HG03457 (cell line): ENCODE results near the gene RYR3.

Experiments
- ATAC-seq: cut with Tn5 transposase; IDR thresholded peaks from one replicate; pipeline ENCODE4 v1.9.1; 2021; ENCODE audit warnings: moderate number of reproducible peaks; ENCODE audit not compliant: unreplicated experiment

RYR3 gene

GRCh38 chr15:33693166-33693800 lies 382.5 kb downstream of the RYR3 start:
- ATAC-seq: no peak

GRCh38 chr15:33698126-33698525 lies 387.4 kb downstream of the RYR3 start:
- no peak for ATAC-seq

GRCh38 chr15:33699145-33699544 lies 388.4 kb downstream of the RYR3 start:
- ATAC-seq: no peak

GRCh38 chr15:33699691-33700447 lies 389.1 kb downstream of the RYR3 start:
- no peak for ATAC-seq

GRCh38 chr15:33700695-33701303 lies 390.0 kb downstream of the RYR3 start:
- no peak for ATAC-seq

- ATAC-seq: no peak
Observed at GRCh38 chr15:33701304-33701696, 390.5 kb downstream of the RYR3 start.

GRCh38 chr15:33706173-33706572 lies 395.4 kb downstream of the RYR3 start:
- no peak for ATAC-seq

GRCh38 chr15:33710748-33711147 lies 400.0 kb downstream of the RYR3 start:
- ATAC-seq: no peak

GRCh38 chr15:33716025-33716424 lies 405.3 kb downstream of the RYR3 start:
- no peak for ATAC-seq

- ATAC-seq: no peak
Observed at GRCh38 chr15:33720952-33721351, 410.2 kb downstream of the RYR3 start.

GRCh38 chr15:33722005-33722672 lies 411.4 kb downstream of the RYR3 start:
- peak; percentile 80 for ATAC-seq

GRCh38 chr15:33722673-33723015 lies 411.9 kb downstream of the RYR3 start:
- no peak for ATAC-seq

- ATAC-seq: no peak
Observed at GRCh38 chr15:33724321-33725036, 413.7 kb downstream of the RYR3 start.

- no peak for ATAC-seq
Observed at GRCh38 chr15:33729653-33730052, 418.9 kb downstream of the RYR3 start.

GRCh38 chr15:33730815-33731214 lies 420.0 kb downstream of the RYR3 start:
- ATAC-seq: peak; percentile 70

- ATAC-seq: no peak
Observed at GRCh38 chr15:33735143-33735542, 424.4 kb downstream of the RYR3 start.

GRCh38 chr15:33735637-33736247 lies 425.0 kb downstream of the RYR3 start:
- ATAC-seq: no peak

- ATAC-seq: no peak
Observed at GRCh38 chr15:33737687-33738601, 427.2 kb downstream of the RYR3 start.

- no peak for ATAC-seq
Observed at GRCh38 chr15:33738941-33739664, 428.3 kb downstream of the RYR3 start.
